ENCODE measurements around the gene ICE2.

Gene ICE2

DNA sequence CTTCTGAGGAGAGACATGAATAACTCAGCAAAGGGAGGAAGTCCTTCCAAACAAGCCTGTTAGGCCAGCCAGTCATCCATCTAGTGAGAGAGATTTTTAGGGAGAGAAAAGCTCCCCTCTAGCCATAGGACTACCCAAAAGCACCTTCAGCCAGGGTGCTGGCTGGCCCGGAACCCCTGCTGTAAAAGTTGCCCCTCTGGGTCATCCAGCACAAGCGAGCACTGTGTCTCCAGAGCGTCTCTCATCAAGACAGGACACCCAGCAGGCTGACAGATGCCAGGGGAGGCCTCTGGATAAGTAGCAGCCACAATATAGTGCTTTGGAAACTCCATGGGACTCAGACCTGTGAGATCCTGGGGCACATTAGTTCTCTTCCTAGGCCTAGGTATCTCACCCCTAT, 105.6 kb downstream of the ICE2 start:
- H3K27me3 ChIP-seq (ENCODE audit: insufficient read depth, poor library complexity, severe bottlenecking): no peaks in the 10 kb centered on the region
- no peak for DNase-seq (ENCODE audit: low read depth in 1 of 2, low spot score in 1 of 2)
- TF ChIP-seq SPI1 (IDR thresholded peaks at IDR 0.05; ENCODE audit: borderline replicate concordance, low read depth): no peak
- no peak for TF ChIP-seq POLR2AphosphoS5 (IDR thresholded peaks at IDR 0.05; ENCODE audit: low read depth)
- no peak for TF ChIP-seq GABPA (IDR thresholded peaks at IDR 0.05; ENCODE audit: low read depth)
- TF ChIP-seq, protein P1, sequence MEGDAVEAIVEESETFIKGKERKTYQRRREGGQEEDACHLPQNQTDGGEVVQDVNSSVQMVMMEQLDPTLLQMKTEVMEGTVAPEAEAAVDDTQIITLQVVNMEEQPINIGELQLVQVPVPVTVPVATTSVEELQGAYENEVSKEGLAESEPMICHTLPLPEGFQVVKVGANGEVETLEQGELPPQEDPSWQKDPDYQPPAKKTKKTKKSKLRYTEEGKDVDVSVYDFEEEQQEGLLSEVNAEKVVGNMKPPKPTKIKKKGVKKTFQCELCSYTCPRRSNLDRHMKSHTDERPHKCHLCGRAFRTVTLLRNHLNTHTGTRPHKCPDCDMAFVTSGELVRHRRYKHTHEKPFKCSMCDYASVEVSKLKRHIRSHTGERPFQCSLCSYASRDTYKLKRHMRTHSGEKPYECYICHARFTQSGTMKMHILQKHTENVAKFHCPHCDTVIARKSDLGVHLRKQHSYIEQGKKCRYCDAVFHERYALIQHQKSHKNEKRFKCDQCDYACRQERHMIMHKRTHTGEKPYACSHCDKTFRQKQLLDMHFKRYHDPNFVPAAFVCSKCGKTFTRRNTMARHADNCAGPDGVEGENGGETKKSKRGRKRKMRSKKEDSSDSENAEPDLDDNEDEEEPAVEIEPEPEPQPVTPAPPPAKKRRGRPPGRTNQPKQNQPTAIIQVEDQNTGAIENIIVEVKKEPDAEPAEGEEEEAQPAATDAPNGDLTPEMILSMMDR (IDR thresholded peaks at IDR 0.05; ENCODE audit: insufficient read depth, low read length): no peak
- TF ChIP-seq, protein P2, sequence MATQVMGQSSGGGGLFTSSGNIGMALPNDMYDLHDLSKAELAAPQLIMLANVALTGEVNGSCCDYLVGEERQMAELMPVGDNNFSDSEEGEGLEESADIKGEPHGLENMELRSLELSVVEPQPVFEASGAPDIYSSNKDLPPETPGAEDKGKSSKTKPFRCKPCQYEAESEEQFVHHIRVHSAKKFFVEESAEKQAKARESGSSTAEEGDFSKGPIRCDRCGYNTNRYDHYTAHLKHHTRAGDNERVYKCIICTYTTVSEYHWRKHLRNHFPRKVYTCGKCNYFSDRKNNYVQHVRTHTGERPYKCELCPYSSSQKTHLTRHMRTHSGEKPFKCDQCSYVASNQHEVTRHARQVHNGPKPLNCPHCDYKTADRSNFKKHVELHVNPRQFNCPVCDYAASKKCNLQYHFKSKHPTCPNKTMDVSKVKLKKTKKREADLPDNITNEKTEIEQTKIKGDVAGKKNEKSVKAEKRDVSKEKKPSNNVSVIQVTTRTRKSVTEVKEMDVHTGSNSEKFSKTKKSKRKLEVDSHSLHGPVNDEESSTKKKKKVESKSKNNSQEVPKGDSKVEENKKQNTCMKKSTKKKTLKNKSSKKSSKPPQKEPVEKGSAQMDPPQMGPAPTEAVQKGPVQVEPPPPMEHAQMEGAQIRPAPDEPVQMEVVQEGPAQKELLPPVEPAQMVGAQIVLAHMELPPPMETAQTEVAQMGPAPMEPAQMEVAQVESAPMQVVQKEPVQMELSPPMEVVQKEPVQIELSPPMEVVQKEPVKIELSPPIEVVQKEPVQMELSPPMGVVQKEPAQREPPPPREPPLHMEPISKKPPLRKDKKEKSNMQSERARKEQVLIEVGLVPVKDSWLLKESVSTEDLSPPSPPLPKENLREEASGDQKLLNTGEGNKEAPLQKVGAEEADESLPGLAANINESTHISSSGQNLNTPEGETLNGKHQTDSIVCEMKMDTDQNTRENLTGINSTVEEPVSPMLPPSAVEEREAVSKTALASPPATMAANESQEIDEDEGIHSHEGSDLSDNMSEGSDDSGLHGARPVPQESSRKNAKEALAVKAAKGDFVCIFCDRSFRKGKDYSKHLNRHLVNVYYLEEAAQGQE (IDR thresholded peaks at IDR 0.05; ENCODE audit: insufficient replicate concordance, low read depth): no peak
- H3K27ac ChIP-seq (replicated peaks): no peak overlapping the region
- no peak overlapping the region for H3K4me3 ChIP-seq (replicated peaks; ENCODE audit: insufficient read depth, low read length)

GRCh38 chr15:60372756-60373155, 106.2 kb downstream of the ICE2 start:
- H3K4me3 ChIP-seq (replicated peaks; ENCODE audit: insufficient read depth, low read length): no peak overlapping the region
- no peak for DNase-seq (ENCODE audit: low read depth in 1 of 2, low spot score in 1 of 2)
- H3K27ac ChIP-seq (replicated peaks): no peak overlapping the region
- TF ChIP-seq GABPA (IDR thresholded peaks at IDR 0.05; ENCODE audit: low read depth) (no peak), SPI1 (IDR thresholded peaks at IDR 0.05; ENCODE audit: borderline replicate concordance, low read depth) (no peak)
- TF ChIP-seq, protein P2 (IDR thresholded peaks at IDR 0.05; ENCODE audit: insufficient replicate concordance, low read depth): no peak
- H3K27me3 ChIP-seq (ENCODE audit: insufficient read depth, poor library complexity, severe bottlenecking): no peaks in the 10 kb centered on the region

GRCh38 chr15:60372227-60372626, 106.7 kb downstream of the ICE2 start:
- H3K27ac ChIP-seq (replicated peaks): no peak overlapping the region
- no peak overlapping the region for H3K4me3 ChIP-seq (replicated peaks; ENCODE audit: insufficient read depth, low read length)
- H3K27me3 ChIP-seq (ENCODE audit: insufficient read depth, poor library complexity, severe bottlenecking): no peaks in the 10 kb centered on the region
- no peak for DNase-seq (ENCODE audit: low read depth in 1 of 2, low spot score in 1 of 2)
- TF ChIP-seq, protein P2 (IDR thresholded peaks at IDR 0.05; ENCODE audit: insufficient replicate concordance, low read depth): no peak
- TF ChIP-seq SPI1 (IDR thresholded peaks at IDR 0.05; ENCODE audit: borderline replicate concordance, low read depth) (no peak), GABPA (IDR thresholded peaks at IDR 0.05; ENCODE audit: low read depth) (no peak)
- TF ChIP-seq, protein P1 (IDR thresholded peaks at IDR 0.05; ENCODE audit: insufficient read depth, low read length): no peak

All from HL-60 (cell line).